ENCODE results near the gene DHX35. TPM values are rescaled to one million over a fixed set of nuclear protein-coding genes. Genes with fewer than 3 reads are reported as not detected.
A peak's percentile ranks its signal among the peaks of the same experiment; 100 is the strongest.
"Not testable (repeated sequence)": the region's sequence is repeated elsewhere in the genome, so short reads cannot be mapped to it uniquely, and the experiment has no call there.

The DHX35 gene
- total RNA-seq, 4 donors from 2014 or later = 14.9 to 24.0 (median 15.9) TPM

- TF ChIP-seq EP300 (IDR thresholded peaks at IDR 0.05) = no peak
- TF ChIP-seq, protein P1, sequence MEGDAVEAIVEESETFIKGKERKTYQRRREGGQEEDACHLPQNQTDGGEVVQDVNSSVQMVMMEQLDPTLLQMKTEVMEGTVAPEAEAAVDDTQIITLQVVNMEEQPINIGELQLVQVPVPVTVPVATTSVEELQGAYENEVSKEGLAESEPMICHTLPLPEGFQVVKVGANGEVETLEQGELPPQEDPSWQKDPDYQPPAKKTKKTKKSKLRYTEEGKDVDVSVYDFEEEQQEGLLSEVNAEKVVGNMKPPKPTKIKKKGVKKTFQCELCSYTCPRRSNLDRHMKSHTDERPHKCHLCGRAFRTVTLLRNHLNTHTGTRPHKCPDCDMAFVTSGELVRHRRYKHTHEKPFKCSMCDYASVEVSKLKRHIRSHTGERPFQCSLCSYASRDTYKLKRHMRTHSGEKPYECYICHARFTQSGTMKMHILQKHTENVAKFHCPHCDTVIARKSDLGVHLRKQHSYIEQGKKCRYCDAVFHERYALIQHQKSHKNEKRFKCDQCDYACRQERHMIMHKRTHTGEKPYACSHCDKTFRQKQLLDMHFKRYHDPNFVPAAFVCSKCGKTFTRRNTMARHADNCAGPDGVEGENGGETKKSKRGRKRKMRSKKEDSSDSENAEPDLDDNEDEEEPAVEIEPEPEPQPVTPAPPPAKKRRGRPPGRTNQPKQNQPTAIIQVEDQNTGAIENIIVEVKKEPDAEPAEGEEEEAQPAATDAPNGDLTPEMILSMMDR (IDR thresholded peaks at IDR 0.05) = no peak
- no peak for TF ChIP-seq POLR2A (IDR thresholded peaks at IDR 0.05)
- Histone ChIP-seq H3K27ac (no peak overlapping the region), H3K4me3 (no peak overlapping the region), H3K9me3 (no peaks in the 10 kb centered on the region), H3K27me3 (no peaks in the 10 kb centered on the region), H3K4me1 (peaks cover 3 to 11% (median 6%) of the 10 kb centered on the region in 4 donors), H3K36me3 (no peaks in the 10 kb centered on the region)
- DNase-seq (ENCODE audit: low spot score in 2 of 2) = no peak
- 87 to 96% methylated on average over 8 of the region's 8 CpGs for WGBS, 2 donors
Measured at GRCh38 chr20:38957915-38958485, 4.1 kb upstream of the DHX35 start.

- WGBS, 2 donors = 91 to 93% methylated on average over 9 of the region's 9 CpGs
- DNase-seq (ENCODE audit: low spot score in 2 of 2) = not testable (repeated sequence)
Measured at GRCh38 chr20:38960187-38960687, 1.9 kb upstream of the DHX35 start.

GRCh38 chr20:38961530-38962043 is 557 bp upstream of the DHX35 start:
- peak overlapping the region; percentile 86 to 99 (median 94) for H3K4me3 ChIP-seq
- peak overlapping the region; percentile 86 to 95 (median 93) for H3K27ac ChIP-seq
- 8 to 9% methylated on average over 16 of the region's 16 CpGs for WGBS, 2 donors

More at GRCh38 chr20:38960187-38960687, 1.9 kb upstream of the DHX35 start:
- not testable (repeated sequence) for H3K27ac ChIP-seq, H3K36me3 ChIP-seq, H3K27me3 ChIP-seq, H3K9me3 ChIP-seq, H3K4me3 ChIP-seq
- H3K4me1 ChIP-seq = peaks cover 3 to 23% (median 9%) of the 10 kb centered on the region in 4 donors

DNA sequence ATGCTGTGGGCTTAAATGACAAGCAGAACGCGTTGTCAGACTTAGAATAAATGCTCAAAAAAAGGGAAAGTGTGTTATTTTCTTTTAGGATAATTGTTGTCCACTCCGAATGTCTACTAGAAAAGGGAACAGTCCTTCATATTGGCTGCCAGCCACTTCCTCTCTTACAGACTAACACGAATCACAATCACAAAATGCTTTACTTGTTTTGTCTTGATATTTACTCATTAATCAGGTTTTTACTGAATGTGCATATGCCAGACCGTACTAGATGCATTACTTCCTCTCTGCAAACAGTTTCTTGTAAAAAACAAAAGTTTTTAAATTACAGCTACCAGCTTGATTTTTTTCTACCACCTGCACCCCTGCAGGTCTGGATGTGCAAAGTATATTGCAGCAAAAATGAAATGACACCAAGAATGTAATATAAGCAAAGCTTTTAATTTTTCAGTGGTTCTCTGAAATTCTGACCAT is 821 bp downstream of the DHX35 start:
- Histone ChIP-seq H3K4me1 (peaks cover 3 to 23% (median 9%) of the 10 kb centered on the region in 4 donors), H3K4me3 (peak overlapping the region; percentile 86 to 99 (median 94)), H3K36me3 (peaks cover 0 to 1% (median 0%) of the 10 kb centered on the region in 3 donors), H3K9me3 (no peaks in the 10 kb centered on the region), H3K27ac (peak overlapping the region in 3 of 4 donors; percentile 93 to 95 (median 93)), H3K27me3 (no peaks in the 10 kb centered on the region)
- DNase-seq (ENCODE audit: low spot score in 2 of 2) = peak in 1 of 2 donors; percentile 18
- TF ChIP-seq, protein P1 (IDR thresholded peaks at IDR 0.05) = no peak
- no peak for TF ChIP-seq EP300 (IDR thresholded peaks at IDR 0.05)
- no peak for TF ChIP-seq POLR2A (IDR thresholded peaks at IDR 0.05)
- 2 to 7% methylated on average over 5 of the region's 5 CpGs for WGBS, 2 donors

More at GRCh38 chr20:38961530-38962043, 557 bp upstream of the DHX35 start:
- Histone ChIP-seq H3K4me1 (peaks cover 3 to 23% (median 9%) of the 10 kb centered on the region in 4 donors), H3K27me3 (no peaks in the 10 kb centered on the region), H3K36me3 (no peaks in the 10 kb centered on the region), H3K9me3 (no peaks in the 10 kb centered on the region)
- no peak for DNase-seq (ENCODE audit: low spot score in 2 of 2)
- TF ChIP-seq EP300 (IDR thresholded peaks at IDR 0.05) = no peak
- TF ChIP-seq, protein P1 (IDR thresholded peaks at IDR 0.05) = no peak
- TF ChIP-seq POLR2A (IDR thresholded peaks at IDR 0.05) = no peak

DNA sequence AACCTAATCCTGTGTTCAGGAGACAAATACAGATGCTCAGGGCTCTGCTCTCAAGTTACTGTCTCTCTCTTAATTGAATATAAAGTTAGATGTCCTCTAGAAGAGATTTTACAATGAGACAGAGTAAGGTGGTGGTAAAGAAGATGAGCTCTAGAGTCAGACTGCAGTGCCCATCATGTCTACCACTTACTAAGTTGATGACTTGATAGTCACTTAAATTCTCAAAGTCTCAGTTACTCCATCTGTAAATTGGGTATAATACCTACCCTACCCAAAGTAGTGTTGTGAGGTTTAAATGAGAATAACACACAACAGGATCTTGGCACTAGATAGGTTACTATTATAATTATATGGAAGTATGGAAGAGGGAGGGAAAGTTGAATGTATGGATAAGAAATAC is 1.6 kb downstream of the DHX35 start:
- TF ChIP-seq EP300 (IDR thresholded peaks at IDR 0.05) (no peak), POLR2A (IDR thresholded peaks at IDR 0.05) (no peak)
- TF ChIP-seq, protein P1 (IDR thresholded peaks at IDR 0.05) = no peak
- DNase-seq (ENCODE audit: low spot score in 2 of 2) = no peak
- Histone ChIP-seq H3K27me3 (no peaks in the 10 kb centered on the region), H3K4me1 (peaks cover 3 to 23% (median 9%) of the 10 kb centered on the region in 4 donors), H3K4me3 (no peak overlapping the region), H3K27ac (no peak overlapping the region), H3K9me3 (no peaks in the 10 kb centered on the region), H3K36me3 (peaks cover 0 to 9% (median 0%) of the 10 kb centered on the region in 3 donors)

Measured in tibial nerve (tissue), 4 donors.